ENCODE results near the gene UNC13D.
A peak's percentile ranks its signal among the peaks of the same experiment; 100 is the strongest.
"Not testable (repeated sequence)": the region's sequence is repeated elsewhere in the genome, so short reads cannot be mapped to it uniquely, and the experiment has no call there.

UNC13D gene

GRCh38 chr17:75851693-75851991, 7.4 kb upstream of the UNC13D start:
- not testable (repeated sequence) for DNase-seq (ENCODE audit: low spot score)

- no peak for DNase-seq (ENCODE audit: low spot score)
These were observed 6.9 kb upstream of the UNC13D start for GRCh38 chr17:75850928-75851692.

DNA sequence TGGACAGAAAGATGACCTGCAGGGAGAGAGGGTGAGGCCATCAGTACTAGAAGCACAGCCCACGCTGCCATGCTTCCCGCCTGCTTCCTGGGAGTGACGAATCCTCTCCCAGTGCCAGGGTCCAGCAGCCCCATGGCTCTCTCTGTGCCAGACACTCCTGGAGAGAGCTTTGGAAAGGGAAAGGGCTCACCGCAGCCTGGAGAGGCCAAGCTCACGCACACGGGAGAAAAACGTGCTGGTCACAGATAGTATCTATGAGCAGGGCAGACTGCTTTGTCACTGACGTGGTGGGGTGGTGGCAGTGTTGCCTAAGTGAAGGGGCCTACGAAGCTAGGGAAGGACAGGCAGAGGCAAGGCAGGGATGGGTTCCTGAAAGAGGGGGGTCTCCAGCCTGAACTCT, 5.5 kb upstream of the UNC13D start:
- no peak for DNase-seq (ENCODE audit: low spot score)

DNA sequence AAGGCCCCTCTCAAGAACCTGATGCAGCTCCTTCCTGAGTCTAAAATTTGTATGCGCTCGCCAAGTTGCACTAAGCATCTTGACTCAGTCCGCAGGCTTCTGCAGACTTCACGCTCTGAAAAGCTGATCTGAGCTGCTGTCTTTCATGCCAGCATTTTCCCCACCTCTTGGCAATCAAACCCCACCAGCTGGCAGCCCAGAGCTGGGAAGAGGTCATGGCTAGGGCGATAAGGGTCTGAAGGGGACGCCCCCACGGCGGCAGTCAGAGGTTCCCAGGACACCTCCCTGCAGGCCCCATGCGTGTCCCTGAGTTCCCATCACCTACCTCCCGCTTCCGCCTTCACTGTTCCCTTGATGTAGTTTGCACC, 5.1 kb upstream of the UNC13D start:
- no peak for DNase-seq (ENCODE audit: low spot score)

DNA sequence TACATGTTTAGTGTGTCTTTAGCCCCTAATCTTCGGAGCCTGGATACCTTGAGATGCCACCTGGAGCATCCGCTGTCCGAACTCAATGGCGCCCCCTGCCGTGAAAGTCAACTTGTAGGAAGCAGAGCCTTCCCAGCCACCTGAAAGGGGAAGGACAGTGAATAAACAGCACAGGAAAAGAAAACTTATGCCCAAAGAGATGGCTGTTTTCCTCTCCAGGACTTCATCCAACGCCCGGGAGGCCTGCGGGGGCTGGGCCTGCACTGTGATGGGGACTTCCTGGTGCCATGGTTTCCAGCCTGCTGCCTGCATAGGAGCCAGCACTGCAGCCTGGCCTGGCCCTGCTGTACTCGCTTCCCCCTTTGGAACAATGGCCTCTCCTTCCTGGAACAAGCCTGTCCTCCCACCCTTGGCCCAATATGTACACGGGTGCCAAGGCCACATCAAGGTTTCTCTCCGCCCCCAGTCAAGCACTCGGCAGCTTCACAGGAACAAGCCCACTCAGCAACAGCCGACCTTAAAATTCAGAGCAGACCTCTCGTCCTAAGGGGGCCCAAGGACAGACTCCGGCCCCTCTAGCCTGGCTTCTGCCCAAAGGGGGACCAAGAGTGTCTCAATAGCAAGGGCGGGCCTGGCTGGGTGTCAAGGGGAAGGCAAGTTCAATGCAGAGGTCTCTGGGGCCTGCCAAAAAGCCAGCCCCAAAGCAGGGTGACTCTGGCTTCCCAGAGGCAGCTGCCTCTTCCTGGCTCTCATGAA, 4.5 kb upstream of the UNC13D start:
- DNase-seq (ENCODE audit: low spot score), result peak; percentile 61

DNA sequence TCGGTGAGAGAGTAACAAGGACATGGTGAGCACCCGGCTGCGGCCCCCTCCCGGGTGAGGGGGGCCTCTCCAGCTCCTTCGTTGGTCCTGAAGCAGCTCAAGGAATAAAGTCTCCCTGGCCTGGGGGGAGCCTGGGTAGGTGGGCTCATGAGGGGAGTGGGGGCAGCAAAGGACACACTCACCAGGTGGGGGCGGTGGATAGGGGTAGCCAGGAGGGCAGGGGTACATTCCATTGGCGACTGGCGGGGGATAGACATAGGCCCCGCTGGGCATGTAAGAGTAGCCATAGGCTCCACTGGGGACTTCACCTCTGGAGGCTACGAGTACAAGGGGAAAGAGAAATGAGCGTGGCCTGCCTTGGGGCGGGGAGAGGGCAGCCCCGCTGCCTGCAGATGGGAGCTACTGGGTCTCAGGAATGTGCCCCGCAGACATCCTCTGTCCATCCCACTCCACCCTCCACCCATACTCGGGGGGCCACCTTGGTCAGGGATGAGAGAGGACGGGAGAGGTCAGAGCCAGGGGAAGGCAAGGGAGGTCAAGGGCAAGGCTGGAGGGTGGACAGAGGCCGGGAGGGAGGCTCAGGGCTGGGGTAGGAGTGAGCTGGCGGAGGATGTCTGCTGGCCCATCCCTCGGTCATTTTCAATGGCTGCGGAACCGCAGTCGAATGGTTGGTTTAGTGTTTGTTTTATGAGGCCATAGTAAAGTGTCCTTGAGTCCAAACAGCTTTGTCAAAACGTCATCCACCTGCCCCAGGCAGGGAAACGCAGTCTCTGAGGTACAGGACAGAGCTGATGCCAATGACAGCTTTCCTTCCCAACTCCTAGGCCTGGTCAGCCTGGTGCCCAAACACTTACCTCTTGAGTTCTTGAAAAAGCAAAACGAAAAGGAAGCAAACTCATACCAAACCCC, 3.7 kb upstream of the UNC13D start:
- no peak for DNase-seq (ENCODE audit: low spot score)

DNA sequence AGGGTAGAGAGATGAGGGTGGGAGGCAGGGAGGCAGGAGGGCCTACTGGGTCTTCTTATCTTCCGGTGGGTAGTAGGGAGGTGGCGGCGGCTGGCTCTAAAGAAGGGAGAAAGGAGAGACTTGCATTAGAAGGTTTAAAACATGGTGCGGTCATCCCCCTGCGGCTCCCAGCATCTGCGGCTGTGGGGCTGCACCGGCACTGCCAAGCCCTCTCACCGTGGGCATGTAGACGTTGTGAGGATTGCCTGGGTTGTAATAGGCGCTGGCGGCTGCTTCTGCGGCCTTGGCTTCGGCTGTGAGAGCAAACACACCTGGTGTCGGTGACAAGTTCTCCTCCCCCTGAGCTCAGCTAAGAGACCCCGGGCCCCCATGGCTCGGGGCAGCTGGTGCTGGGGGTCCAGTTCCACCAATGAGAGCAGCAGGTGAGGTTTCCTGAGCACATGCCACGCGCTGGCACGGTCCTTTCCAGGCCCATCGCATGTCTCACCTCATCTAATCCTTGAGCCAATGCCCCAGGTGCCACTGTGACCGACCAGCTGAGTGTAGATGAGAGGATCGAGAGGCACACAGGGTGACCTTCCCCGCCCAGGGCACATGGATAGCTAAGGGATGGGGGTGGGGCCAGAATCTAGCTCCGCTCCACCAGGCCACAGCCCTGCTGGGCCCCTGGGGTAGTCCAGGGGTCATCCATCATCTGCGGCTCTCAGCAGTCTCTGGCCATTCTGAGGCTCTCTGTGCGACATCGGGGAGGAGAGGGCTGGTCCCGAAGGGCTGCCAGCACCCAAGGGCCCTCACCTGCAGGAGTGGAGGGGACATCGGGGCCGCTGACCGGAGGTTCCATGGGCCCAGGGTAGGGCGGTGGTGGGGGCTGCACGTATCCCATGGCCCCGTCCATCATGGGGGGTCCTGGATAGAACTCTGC, 2.7 kb upstream of the UNC13D start:
- no peak for DNase-seq (ENCODE audit: low spot score)

DNA sequence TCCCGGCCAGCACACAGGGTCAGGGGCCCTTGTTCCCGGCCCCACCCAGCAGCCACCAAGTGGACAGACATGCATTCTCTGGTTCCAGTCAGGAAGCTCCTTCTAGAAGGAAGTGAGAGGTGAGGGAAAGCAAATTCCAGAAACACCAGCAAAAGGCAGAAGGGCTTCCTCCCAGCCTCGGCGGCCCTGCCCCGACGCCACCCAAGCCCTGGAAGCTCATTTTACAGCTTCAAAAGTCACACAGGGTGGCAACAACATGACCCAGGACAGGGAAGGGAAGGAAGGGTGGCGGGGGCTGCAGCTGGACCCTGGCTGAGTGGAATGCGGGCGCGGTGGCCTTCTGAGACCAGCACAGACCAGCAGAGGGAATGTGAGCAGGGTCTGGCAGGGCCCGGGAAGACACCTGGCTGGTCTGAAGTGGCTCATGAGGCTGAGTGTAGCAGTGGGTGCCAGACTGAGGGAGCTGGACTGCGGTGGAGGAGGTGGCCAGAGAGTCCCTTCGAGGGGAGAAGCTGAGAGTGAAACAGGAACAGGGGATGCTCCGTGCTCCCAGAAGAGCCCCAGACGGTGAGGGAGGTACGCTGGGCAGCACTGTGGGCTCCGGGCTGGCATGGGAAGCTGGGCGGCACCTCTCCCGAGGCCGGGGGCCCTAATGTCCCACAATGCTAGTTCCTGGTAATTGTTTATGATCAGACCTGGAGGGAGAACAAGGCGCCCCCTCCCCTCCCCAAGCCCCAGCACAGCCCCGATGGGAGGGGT, 1.9 kb upstream of the UNC13D start:
- no peak for DNase-seq (ENCODE audit: low spot score)

- peak; percentile 96 for DNase-seq (ENCODE audit: low spot score)
These were observed 981 bp upstream of the UNC13D start for GRCh38 chr17:75845058-75845711.

GRCh38 chr17:75844530-75845057, 390 bp upstream of the UNC13D start:
- no peak for DNase-seq (ENCODE audit: low spot score)

GRCh38 chr17:75842963-75843576, 1.1 kb downstream of the UNC13D start:
- no peak for DNase-seq (ENCODE audit: low spot score)

DNA sequence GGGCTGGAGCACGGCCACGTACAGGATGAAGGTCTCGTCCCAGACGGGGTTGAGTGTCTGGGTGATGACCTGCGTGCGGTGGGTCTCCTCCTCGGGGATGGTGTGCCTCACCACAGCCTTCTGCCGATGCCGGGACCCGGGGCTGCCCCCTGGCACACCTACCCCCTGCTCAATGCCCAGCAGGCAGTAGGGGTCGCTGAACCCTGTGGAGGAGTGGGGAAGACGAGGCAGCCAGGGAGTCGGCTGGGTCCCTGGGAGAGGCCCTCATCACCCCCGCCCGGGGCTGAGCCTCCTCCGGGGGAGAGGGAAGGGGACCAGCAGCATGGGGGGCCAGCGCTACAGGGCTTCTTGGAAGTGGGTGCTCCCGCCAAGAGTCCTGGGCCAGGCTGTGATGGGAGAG, 1.8 kb downstream of the UNC13D start:
- DNase-seq (ENCODE audit: low spot score), result no peak

DNA sequence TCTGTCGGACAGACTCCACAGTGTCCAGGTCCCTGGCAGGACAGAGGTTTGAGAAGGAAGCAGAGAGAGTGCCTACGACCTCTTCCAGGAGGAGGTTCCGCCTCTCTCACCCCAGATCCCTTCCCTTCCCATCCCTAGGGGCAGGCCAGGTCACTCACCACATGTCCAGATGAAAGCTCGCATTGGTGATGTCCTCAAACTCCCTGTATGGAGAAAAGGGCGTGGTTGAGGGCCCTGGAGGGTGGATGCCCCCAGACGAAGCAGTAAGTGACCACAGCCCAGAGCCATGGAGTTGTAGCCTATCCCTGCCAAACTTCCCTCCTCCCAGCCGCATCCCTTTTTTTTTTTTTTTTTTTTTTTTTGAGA, 3.4 kb downstream of the UNC13D start:
- DNase-seq (ENCODE audit: low spot score), result no peak

- no peak for DNase-seq (ENCODE audit: low spot score)
These were observed 4.0 kb downstream of the UNC13D start for GRCh38 chr17:75839942-75840798.

DNA sequence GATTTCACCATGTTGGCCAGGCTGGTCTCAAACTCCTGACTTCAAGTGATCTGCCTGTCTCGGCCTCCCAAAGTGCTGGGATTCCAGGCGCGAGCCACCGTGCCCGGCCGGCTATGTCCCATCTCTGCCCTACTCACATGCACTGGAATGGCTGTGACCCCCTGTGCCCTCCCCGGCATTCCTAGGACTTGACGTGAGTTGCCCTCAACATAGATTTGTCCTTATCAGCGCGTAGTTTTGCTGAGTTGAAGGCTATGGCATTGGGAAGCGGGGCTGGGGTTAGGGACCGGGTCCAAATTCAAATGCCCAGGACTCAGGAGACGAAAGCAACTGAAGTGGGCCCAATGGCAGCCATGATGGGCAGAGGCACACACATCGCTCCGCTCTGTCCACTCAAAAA, 5.8 kb downstream of the UNC13D start:
- DNase-seq (ENCODE audit: low spot score), result no peak

DNA sequence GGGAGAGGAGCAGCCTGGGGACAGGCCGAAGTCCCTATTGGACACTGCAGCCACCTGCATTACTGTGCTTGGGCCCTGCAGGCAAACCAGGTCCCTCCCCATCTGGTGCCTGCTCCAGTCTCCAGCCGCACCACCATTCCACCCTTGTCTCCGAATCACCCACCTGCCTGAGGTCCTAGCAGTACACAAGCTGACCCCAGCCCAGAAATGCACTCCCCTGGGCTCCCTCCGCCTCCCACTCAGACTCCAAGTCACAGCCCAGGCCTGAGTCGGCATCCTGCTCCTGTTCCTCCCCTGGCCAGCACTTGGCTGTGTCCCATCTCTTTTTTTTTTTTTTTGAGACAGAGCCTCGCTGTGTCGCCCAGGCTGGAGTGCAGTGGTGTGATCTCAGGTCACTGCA, 6.3 kb downstream of the UNC13D start:
- DNase-seq (ENCODE audit: low spot score), result no peak

DNA sequence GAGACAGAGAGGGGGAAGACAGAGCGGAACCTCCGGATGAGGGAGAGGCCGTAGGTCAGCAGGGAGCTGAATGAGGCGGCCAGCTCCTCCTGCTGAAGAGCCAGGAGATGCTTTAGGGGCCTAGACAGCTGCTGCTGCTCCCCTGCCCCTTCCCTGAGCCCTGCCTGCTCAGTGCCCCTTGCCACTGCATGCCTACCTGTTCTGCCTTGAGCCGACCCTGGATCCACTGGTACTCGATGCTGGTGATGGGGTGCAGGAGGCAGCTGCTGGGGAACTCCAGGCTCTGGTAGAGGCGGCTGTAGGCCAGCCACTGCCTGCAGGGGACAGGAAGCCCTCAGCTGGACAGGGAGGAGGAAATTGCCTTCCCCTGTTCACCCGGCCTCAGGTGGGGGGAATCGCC, 7.6 kb downstream of the UNC13D start:
- DNase-seq (ENCODE audit: low spot score), result no peak

DNA sequence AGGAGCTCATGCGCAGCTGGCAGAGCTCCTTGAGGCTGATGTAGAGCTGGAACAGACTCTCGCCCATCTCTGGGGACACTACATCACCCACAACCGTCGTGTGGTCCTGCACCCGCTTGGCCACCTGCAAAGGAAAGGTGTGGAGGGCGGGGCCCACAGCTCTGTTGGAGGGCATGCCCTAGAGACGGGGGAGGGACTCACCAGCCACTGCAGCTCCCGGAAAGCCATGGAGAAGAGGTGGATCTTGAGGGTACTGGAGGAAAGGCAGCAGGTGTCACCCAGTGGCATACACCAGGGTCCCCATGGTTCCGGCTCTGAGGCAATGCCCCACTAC, 8.6 kb downstream of the UNC13D start:
- DNase-seq (ENCODE audit: low spot score), result no peak
